Measurements from ENCODE around the gene DELE1. TPM values are rescaled to one million over a fixed set of nuclear protein-coding genes. Genes with fewer than 3 reads are reported as not detected.

DELE1 gene
- total RNA-seq, 1 donor from 2014 or later = 94.4 TPM

- intact Hi-C loops (cut with DNase I) = no loop called here
- DNase-seq (ENCODE audit: missing footprints) (peak; percentile 72), ATAC-seq (peak; percentile 56)
Measured at GRCh38 chr5:141945511-141946051, 21.9 kb downstream of the DELE1 start.

- intact Hi-C loops (cut with DNase I) = no loop called here
- ATAC-seq = no peak
- DNase-seq (ENCODE audit: missing footprints) = no peak
Measured at GRCh38 chr5:141947316-141947715, 23.6 kb downstream of the DELE1 start.

- no peak for DNase-seq (ENCODE audit: missing footprints)
- no peak for ATAC-seq
- intact Hi-C loops (cut with DNase I) = no loop called here
Measured at GRCh38 chr5:141948812-141949211, 25.1 kb downstream of the DELE1 start.

DNA sequence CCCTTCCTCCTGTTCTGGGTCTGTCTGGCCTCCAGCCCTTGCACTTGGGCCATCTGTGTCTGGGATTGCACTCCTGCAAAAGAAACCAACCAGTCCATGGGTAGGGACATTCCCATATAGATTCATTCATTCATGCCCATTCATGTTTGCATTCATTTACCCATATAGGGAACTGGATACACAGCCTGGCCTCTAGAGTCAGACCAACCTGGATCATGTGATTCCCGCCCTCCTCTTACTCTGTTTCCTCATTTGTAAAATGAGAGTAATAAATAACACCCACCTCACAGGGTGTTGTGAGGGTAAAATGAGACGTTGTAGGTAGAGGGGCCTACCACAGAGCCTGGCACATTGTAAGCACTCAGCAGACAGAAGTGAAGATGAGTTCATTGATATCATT, 25.8 kb downstream of the DELE1 start:
- intact Hi-C loops (cut with DNase I) = no loop called here
- DNase-seq (ENCODE audit: missing footprints) (no peak), ATAC-seq (no peak)

DNA sequence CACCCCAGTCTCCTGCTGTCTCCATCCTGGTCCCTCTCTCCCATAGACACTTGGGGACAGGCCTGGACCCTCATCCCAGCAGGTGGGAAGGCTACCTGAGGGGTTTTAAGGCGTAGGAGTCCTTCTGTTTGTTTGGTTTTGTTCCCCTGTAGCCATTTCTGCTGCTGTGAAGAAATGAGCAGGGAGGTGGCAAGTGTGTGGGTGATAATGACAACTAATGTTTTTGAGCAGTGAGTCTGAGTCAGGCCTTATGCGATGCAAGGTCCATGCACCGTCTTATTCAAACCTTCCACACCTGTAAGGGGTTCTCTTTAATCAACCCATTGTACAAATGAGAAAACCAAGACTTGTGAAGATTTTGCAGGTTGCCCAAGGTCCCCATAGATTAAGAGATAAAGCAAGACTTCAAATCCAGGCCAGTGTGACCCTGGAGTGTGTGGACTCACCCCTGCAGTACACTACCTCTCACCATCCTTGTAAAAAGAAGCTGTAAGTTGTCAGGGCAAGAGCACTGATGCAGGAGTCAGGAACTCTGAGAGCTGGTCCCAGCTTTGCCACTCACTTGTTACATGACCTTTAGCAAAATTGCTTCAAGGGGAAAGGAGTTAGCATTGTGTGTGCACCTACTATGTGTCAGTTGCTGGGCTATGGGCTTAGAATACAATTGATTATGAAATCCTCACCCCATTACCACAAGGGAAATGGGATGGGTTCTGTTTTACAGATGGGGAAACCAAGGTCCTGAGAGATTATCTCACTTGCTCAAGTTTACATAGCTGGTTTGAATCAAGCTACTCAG, 26.7 kb downstream of the DELE1 start:
- DNase-seq (ENCODE audit: missing footprints) = no peak
- intact Hi-C loops (cut with DNase I) = no loop called here

DNA sequence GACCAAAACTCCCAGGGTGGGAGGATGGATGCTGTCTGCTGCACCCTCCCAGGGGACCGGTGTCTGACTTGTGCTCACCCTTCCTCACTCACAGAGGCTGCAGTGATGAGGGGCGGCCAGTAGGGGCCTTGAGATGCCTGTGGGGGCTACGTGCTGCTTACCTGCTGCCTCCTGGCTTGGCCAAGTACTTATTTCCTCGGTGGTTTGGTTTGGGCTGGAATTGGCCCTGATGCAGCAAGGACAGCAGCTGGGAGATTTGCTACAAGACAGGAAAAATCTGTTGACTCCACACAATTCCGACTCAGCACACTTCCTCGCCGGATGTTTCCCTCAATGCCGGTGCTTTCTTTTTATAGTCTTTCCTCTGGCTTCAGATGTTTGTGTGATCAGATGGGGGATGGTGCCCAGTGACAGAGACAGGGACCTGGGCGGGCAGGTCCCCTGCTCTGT, 27.7 kb downstream of the DELE1 start:
- intact Hi-C loops (cut with DNase I) = no loop called here
- no peak for DNase-seq (ENCODE audit: missing footprints)
- peak; percentile 29 for ATAC-seq

More for the DNA sequence above, 26.7 kb downstream of the DELE1 start:
- no peak for ATAC-seq

- DNase-seq (ENCODE audit: missing footprints) = no peak
- intact Hi-C loops (cut with DNase I) = no loop called here
Measured at GRCh38 chr5:141952020-141952419, 28.3 kb downstream of the DELE1 start.

DNA sequence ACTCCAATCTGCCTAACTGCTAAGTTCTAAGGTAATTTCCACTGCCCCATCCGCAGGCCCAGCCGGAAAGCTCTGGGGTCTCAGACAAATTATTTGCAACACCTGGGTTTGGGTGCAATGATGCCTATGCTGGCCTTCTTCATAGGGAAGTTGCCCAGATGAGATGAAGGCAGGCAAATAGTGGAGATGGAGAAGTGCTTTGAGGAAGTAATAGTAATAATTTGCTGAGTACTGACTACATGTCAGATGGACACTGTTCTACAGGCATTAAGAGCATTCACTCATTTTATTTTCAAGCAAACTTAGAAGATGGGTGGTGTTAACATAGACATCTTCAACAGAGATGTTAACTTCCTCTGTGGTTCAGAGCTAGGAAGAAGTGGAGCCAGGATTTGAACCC, 30.5 kb downstream of the DELE1 start:
- intact Hi-C loops (cut with DNase I) = no loop called here
- DNase-seq (ENCODE audit: missing footprints) (no peak), ATAC-seq (peak; percentile 11)

More at GRCh38 chr5:141952020-141952419, 28.3 kb downstream of the DELE1 start:
- no peak for ATAC-seq

- DNase-seq (ENCODE audit: missing footprints) (no peak), ATAC-seq (no peak)
- intact Hi-C loops (cut with DNase I) = loop anchor here (5.0 kb wide), 2 partner anchors 35 to 195 kb away; partner anchors contain the start of gene DELE1
Measured at GRCh38 chr5:141957367-141957996, 33.8 kb downstream of the DELE1 start.

- DNase-seq (ENCODE audit: missing footprints) (peak; percentile 76), ATAC-seq (peak; percentile 36)
- intact Hi-C loops (cut with DNase I) = loop anchor here (5.0 kb wide), 2 partner anchors 36 to 196 kb away; partner anchors contain the start of gene DELE1
Measured at GRCh38 chr5:141958113-141958512, 34.4 kb downstream of the DELE1 start, which contains the start of gene PCDH12. Gene PCDH12, minus strand, starts transcription at chr5:141958202. Its CDS starts 351 bp downstream, at chr5:141957851.

DNA sequence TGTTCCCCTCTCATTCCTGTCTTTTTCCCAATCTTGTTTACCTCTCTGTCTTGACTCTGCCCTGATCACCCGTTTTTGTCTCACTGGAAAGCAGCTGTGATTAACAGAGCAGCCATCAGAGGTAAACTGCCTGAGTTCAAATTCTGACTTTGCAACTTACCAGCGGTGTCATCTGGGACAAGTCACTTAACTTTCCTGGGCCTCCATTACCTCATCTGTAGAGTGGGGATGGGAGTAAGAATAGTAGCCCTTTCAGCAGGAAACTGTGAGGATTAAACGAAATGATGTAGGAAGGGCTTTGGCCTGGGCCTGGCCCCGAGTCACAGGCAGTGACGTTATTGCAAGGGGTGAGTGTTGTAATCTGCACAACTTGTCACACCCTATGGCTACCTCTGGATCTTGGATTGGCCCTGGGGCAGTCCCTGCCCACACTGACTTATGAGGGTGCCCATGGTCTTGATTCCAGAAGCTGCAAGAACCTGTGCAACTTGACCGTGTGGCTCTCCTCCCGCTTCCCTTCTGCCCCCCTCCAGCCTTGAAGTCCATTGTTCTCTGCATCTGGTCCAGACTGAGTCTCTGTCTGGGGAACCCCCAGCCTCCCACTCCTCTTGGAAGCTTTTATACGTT, 35.0 kb downstream of the DELE1 start:
- DNase-seq (ENCODE audit: missing footprints) = no peak
- intact Hi-C loops (cut with DNase I) = loop anchor here (5.0 kb wide), 2 partner anchors 36 to 196 kb away; partner anchors contain the start of gene DELE1
- ATAC-seq = peak; percentile 38

GRCh38 chr5:141960018-141960417, 36.3 kb downstream of the DELE1 start:
- intact Hi-C loops (cut with DNase I) = loop anchor here (1.0 to 2.0 kb wide), 2 partner anchors 77 to 268 kb away; no protein-coding TSS in a partner anchor
- DNase-seq (ENCODE audit: missing footprints) = no peak
- ATAC-seq = no peak

DNA sequence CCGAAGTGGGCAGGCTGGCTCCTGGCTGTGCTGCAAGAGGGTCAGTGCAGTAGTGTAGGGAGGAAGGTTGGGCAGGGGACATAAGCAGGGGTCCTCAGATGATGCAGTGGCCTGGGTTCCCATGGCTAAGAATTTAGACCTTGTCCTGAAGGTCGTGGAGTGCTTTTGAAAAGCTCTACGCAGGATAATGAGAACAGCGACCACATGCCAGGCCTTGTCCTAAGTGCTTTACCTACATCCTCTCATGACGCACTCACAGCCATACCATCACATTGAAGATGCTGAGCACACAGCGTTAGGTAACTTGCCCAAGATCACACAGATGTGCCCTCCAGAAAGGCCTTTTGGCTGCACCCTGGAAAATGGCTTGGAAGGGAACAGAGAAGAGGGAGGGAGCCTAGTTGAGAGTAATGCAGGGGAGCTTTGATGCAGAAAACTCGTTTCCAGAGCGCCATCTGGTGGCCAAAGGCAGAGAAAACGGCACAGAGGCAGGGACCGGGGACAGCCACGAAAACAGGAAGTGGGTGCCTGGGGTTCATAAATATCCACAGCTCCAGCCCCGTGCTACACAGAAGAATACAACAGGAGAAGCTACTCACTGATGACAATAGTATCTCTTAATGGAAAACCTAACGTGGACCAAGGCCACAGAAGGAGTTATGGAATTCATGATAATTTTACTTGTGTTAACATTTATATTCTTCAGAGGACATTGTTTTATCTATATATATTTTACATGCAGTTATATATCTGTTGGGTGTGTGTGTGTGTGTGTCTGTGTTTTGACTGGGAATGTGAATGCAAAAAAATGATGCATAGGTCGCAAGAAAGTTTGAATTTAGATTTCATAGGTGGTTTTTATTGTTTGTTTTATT, 37.0 kb downstream of the DELE1 start:
- intact Hi-C loops (cut with DNase I) = loop anchor here (1.0 to 2.0 kb wide), 2 partner anchors 78 to 268 kb away; no protein-coding TSS in a partner anchor
- ATAC-seq = peak; percentile 89
- DNase-seq (ENCODE audit: missing footprints) = peak; percentile 91

DNA sequence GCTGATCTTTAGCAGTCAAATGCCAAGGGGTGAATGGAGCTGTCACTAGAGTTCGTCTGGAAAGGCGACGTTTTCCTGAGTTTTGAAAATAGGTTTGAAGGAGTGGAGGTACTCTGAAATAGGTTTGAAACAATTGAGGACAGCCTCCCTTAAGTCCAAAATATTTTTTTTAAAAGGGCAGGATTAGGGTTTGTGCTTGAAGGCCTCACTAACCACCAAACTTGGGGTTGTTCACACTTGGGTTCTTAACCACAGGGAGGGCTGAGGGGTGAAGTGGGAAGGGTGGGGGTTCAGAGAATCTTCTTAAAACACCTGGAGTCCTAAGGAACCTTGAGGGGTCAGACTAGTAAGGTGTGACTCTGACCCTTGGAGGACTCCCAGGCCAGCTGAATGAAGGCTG, 37.8 kb downstream of the DELE1 start:
- DNase-seq (ENCODE audit: missing footprints) (no peak), ATAC-seq (no peak)
- intact Hi-C loops (cut with DNase I) = loop anchor here (2.0 kb wide), 1 partner anchor 79 kb away; no protein-coding TSS in a partner anchor

DNA sequence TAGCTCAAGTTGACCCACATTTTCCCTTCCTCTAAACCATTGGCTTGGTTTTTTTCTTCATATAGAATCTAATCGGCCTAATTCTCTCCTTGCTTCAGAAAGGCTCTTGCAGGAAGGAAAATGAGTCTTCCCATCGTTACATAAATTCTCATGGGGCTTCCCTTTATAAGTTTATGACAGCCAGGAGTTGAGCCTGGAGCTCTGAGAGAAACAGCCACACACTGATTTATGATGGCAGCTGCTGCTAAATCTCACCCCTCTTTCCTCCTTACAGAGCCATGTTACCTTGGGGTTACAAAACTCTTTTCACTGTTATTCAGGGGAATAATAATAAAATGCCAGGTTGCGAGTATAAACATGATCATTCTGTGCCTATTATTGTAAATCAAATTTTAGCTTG, 40.0 kb downstream of the DELE1 start:
- ATAC-seq (no peak), DNase-seq (ENCODE audit: missing footprints) (no peak)
- intact Hi-C loops (cut with DNase I) = no loop called here

GRCh38 chr5:141965071-141965470, 41.4 kb downstream of the DELE1 start:
- intact Hi-C loops (cut with DNase I) = no loop called here
- no peak for DNase-seq (ENCODE audit: missing footprints)
- ATAC-seq = no peak

DNA sequence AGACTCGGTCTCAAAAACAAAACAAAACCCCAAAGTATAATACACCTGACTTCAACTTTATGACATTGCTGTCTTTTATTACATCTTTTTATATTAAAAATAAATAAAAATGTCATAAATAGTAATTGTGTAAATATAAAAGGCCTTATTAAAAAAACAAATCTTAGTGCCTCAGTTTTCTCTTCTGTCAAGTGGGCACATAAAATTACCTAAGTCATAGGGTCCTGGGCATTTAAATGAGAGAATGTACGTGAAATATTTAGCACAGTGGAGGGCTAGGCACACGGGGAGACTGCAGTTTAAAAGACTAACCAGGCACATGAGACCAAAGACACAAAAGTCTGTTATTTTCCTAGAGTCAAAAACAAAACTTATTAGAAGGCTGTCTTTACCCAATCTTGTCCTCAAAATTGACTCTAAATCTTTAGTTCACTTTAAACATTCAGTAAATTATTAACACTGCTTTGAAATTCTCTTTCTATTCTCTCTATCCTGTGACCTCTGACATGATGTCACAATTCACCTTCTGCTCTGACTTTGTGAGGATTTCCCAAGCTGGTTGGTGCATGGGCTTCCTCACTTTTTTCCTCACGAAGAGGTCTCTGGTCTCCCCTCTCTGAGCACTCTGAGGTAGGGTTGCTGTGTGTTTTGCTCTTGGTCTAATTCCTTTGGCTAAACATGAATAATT, 42.7 kb downstream of the DELE1 start:
- intact Hi-C loops (cut with DNase I) = no loop called here
- ATAC-seq (no peak), DNase-seq (ENCODE audit: missing footprints) (no peak)

GRCh38 chr5:141966963-141967333, 43.3 kb downstream of the DELE1 start:
- no peak for DNase-seq (ENCODE audit: missing footprints)
- intact Hi-C loops (cut with DNase I) = no loop called here

More at GRCh38 chr5:141966963-141967333, 43.3 kb downstream of the DELE1 start:
- ATAC-seq = no peak
